Measurements from ENCODE around the gene FNTB.

The FNTB gene, protein sequence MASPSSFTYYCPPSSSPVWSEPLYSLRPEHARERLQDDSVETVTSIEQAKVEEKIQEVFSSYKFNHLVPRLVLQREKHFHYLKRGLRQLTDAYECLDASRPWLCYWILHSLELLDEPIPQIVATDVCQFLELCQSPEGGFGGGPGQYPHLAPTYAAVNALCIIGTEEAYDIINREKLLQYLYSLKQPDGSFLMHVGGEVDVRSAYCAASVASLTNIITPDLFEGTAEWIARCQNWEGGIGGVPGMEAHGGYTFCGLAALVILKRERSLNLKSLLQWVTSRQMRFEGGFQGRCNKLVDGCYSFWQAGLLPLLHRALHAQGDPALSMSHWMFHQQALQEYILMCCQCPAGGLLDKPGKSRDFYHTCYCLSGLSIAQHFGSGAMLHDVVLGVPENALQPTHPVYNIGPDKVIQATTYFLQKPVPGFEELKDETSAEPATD

DNA sequence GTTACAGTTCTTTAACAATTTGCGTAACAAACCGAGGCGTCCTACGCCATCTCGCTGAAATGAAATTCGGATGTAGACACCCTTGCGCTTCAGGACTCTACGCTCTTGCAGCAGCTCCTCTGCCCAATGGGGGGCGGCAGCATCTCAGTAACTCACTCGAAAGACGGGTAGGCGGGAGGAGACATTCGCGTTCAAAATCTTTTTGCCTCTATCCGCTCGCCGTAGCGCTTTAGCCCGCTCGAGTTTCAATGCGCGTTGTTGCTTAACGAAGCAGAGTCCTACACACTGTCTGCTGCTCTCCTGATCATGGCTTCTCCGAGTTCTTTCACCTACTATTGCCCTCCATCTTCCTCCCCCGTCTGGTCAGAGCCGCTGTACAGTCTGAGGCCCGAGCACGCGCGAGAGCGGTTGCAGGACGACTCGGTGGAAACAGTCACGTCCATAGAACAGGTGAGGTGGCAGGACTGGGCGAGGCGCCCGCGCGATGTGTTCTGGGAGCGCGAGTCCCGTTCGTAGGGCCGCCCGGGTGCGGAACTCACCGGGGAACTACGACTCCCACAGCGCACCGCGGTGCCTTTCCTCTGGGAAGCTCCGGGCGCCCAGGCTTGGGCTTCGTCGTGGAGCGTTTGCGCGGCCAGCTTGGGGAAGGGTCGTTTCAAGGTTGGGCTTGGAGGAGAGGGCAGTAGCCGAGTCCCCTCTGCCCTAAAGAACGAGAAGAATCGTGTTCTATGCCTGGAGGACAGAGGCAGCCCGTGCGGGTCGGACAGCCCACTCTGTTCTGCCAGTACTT is at the start of gene FNTB:
TSS of gene FNTB (plus strand) at position 248 of the 790 bp plus-strand sequence. CDS start at position 307, 59 bp downstream.
- DNase-seq (ENCODE audit: low spot score): peak; percentile 95

DNA sequence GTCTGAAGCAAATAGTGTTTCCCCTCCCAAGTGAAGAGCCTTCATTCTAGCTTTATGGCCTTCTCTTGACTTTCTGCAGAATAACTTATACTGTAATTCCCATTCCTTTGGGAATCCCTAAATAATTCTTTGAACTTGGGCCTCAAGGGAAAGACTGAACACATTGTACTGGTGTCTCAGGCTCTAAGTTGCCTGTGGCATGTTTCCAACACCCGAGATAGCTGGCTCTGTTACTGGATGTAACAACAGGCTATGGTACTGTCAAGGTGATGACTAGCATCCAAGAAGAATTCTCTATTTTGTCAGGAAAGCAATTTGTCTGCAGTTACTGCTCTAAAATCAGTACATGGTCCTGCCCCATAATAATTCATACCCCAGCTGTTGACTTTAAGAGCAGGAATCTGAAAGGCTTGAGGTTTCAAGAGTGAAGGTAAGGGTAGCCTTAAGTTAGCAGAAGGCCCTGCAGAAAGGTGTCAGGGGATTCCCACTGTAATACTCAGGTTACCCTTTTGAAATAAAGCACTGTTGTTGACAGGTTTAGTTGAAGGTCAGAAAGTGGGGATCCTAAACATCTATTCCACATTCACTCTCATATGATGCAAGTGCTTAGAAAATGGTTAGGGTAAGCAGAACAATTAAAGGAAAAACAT is 49.4 kb upstream of the FNTB start:
- no peak for DNase-seq (ENCODE audit: low spot score)

GRCh38 chr14:64937821-64938193 is 48.9 kb upstream of the FNTB start:
- DNase-seq (ENCODE audit: low spot score): peak; percentile 35

DNA sequence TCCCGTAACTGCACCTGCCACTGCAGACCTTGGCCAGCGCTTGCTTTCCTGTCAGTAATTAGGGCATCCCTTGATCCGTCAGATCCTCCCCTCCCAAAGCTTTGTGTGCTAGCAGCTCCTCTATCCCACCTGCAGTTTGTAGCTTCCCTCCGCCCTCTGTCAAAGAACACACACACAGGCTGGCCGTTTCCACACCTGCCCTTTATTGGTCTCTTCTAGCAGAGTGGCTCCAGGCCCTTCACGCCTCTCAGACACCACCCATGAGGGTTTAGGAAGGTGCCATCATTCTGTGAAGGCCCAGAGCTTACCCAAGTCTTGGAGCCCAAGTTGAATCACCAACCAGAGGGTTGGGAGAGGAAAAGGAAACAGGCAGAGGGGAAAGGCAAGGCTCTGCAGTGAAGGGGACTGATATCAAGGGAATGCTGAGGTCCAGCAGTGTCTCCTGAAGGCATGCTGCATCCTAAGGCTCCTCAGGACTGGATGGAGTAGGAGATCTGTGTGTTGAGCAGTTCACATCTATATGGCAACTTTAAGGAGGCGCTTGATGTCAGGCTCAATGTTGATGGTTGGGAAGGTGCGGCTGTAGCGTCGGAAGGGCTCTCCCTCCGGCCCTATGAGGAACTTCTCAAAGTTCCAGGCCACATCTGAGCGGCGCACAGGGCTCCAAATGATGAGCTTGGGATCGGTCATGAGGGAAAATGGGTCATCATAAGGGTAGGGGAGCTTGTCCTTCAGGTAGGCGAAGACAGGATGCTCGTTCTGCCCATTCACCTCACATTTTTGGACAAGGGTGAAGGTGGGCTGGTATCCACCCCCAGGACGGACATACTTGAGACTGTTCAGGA is 47.5 kb upstream of the FNTB start:
- no peak for DNase-seq (ENCODE audit: low spot score)

GRCh38 chr14:64939817-64940190 is 46.9 kb upstream of the FNTB start:
- no peak for DNase-seq (ENCODE audit: low spot score)

DNA sequence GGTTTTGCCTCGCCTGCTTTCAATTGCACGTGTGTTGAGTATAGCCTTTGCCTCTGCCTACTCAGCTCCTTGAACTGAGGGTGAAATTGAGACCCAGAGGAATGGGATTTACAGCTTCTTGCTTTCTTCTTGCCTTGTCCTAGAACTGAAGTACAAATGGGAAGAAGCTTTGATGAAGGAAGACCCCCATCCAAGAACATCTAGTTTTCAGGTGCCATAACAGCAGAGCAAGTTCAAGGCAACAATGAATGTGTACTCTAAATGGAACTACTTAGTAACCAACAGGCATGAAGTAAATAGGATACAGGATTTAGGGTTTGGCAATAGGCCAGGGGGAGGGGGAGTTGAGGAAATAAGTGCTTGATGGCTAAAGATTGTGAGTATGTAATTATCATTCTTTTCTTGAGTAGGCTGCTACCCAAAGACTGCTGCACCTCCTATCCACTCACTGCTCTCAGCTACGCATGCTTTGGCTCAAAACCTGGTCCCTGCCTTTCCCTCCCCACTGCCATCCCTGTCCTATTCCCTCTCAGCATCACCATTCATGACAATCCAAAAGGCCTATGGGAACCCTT is 46.3 kb upstream of the FNTB start:
- DNase-seq (ENCODE audit: low spot score): no peak

DNA sequence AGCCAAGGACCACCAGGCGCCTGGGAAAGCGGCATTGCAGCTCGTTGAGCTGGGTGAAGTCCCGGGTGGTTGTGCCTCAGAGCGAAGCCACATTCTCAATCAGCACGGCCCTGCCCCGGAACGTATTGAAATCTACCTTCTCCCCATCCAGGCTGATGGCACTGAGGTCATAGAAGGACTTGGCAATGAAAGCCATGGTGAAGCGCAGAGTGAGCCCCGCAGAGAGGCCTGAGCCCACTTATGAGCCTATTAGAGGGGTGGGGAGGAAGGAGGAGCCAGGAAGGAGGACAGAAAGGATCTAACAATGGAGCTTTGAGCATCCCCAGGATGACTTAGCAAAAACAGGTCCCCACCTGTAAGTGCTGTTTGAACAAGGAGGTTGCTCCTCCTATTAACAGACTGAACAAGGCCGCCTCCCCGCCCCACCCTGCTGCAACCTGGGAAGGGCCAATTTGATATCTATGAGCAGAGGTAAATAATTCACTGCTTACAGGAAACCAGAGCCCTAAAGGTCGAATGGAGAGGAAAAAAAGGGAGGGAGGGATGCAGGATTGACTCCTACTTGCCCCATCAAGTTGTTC is 44.1 kb upstream of the FNTB start, which contains the start of gene GPX2:
TSS of gene GPX2 (minus strand) at position 215 of the 581 bp plus-strand sequence. CDS start at position 196, 19 bp downstream.
- no peak for DNase-seq (ENCODE audit: low spot score)

- DNase-seq (ENCODE audit: low spot score): no peak
Observed at GRCh38 chr14:64943556-64943955, 43.1 kb upstream of the FNTB start.

GRCh38 chr14:64944041-64944440 is 42.7 kb upstream of the FNTB start:
- DNase-seq (ENCODE audit: low spot score): no peak

GRCh38 chr14:64944861-64945260 is 41.8 kb upstream of the FNTB start:
- no peak for DNase-seq (ENCODE audit: low spot score)

- no peak for DNase-seq (ENCODE audit: low spot score)
Observed at GRCh38 chr14:64945431-64946178, 41.1 kb upstream of the FNTB start.

DNA sequence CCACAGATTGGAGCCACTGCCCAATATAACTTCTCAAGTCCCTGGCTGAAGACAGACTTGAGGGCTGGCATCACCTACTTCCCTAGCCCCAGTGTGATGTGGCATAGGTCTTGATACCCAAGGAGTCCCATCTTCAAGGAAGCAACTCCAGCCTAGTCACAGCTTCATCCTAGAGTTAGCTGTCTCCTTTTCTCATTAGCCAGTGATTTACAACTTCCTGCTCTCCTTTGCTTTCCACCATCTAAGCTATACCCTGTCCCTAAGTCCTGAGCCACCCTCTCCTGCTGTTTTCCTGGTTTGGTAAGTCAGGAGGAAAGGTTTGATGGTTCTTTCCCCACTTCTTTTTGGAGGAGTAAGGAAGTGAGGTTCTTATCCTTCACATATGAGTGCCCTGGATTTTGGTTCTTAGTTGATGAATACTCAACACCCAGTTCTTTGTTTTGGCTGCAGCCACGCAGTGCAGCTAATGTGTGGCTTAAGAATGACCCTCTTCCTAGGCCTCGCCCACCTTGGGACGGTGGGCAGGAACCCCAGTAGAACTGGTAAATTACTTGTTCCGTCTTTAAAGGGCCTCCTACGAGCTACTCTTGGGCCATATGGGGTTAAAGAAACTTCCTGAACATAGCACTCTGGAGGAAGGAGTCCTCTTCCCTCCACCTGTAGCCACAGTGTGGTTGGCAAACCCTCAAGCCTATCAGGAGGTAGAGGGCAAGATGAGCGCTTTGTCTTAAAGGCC is 40.2 kb upstream of the FNTB start:
- DNase-seq (ENCODE audit: low spot score): no peak

DNA sequence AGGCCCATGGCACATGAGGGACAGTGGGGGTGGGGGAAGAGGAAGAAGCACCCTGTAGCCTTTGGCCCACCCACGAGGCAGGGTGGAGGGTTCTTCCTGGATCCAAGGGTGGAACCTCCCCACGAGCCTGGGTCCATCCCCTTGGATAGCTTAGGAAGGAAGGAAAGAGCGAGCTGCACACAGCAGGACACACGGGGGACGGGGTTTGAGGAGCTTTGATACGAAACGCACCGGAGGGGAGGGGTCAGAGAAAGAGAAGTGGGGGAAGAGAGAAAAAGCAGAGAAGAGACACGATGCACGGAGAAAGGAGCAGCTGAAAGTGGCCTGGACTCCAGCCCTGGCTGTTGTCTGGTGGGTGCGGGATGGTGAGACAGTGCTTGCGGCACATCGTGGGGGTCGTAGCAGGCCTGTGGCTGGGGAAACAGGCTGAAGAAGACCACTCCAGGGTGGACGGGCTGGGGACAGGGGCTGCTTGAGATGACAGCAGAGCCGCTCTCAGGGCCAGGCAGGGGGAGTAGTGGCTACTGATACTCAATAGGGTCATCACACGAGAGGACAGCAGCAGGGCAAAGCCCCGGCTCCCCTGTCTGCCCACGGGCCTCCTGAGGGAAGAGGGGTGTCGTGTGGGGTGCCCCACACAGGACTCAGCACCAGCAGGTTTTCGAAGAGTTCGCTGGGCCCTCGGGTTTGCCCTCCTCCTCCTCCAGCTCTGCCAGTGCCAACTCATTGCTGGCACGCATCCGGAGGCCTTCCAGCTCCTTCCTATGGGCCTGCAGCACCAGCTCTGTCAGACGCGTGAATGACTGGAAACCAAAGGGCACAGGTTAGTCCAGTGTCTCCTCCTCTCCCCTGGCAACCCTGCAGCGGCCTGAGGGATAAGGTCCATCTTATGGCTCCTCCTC is 38.7 kb upstream of the FNTB start:
- no peak for DNase-seq (ENCODE audit: low spot score)

GRCh38 chr14:64948612-64949210 is 38.0 kb upstream of the FNTB start:
- no peak for DNase-seq (ENCODE audit: low spot score)

GRCh38 chr14:64950889-64951288 is 35.8 kb upstream of the FNTB start:
- no peak for DNase-seq (ENCODE audit: low spot score)

- no peak for DNase-seq (ENCODE audit: low spot score)
Observed at GRCh38 chr14:64951291-64951690, 35.4 kb upstream of the FNTB start.

- DNase-seq (ENCODE audit: low spot score): no peak
Observed at GRCh38 chr14:64951724-64952123, 35.0 kb upstream of the FNTB start.

All from GM03348 (cell line).